Skeletal muscle satellite cell (primary cell): ENCODE measurements around the gene CPNE1.

Experiments
- H3K27me3 ChIP-seq: 2 replicates; pipeline ENCODE4 v1.7.0; 2013; ENCODE audit warnings: low read length; ENCODE audit not compliant: control insufficient read depth, insufficient read depth
- H3K36me3 ChIP-seq: 2 replicates; pipeline ENCODE4 v1.7.0; 2013; ENCODE audit warnings: mild to moderate bottlenecking, control low read depth, low read length; ENCODE audit not compliant: insufficient read depth
- H3K4me1 ChIP-seq: 2 replicates; pipeline ENCODE4 v1.7.0; 2013; ENCODE audit warnings: low read length; ENCODE audit not compliant: control insufficient read depth, insufficient read depth
- H3K4me2 ChIP-seq: 2 replicates; pipeline ENCODE4 v1.7.0; 2013; ENCODE audit warnings: mild to moderate bottlenecking, low read length
- H3K4me3 ChIP-seq: 2 replicates; pipeline ENCODE4 v1.7.0; 2013; ENCODE audit warnings: low read length
- H3K9ac ChIP-seq: 2 replicates; pipeline ENCODE4 v1.7.0; 2013; ENCODE audit warnings: mild to moderate bottlenecking, low read depth, low read length, moderate library complexity
- H3K9me3 ChIP-seq: replicated peaks from 2 replicates; pipeline ENCODE4 v1.7.0; 2013; ENCODE audit warnings: mild to moderate bottlenecking, control low read depth, low read length

The CPNE1 gene

DNA sequence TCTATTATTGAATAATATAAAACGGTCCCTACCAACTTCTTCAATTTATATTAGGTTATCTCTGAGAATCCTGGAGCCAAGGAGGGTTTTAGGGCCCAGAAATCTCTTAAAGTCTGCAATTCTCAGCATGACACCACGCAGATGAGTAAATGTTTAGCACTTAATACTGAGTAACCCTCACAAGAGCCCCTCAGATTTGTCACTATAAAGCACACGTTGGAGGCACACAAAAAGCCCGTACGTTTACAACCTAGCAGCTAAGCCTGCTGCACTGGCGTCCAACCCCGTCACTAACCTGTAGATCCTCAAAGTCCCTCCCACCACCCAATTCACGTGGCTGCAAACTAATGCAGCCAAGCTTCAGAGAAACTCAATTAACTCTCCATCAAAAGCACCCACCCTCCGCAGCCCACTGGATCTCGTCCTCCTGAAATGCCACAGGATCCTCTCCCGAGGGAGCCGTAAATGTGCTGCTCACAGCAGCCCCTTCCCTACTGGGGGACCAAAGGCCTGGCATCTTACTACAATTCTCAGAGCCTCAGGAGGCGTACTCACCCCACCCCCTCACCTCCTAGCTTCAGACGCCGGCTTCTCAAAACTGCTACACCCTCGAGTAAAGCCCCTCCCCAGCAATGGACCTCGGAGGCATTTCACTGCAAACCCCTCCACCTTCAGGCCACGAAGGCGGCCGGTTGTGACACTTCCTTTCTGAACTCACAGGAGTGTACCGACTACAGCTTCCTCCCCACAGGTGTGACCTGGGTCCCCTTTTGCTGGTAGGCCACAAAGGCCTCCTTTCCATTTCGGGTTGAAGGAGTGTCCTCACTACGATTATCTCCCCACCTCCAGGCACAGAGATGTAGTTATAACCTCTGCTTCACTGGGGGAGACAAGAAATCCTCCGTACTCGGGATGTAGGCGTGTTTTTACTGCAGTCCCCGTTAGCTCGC, 909 bp downstream of the CPNE1 start:
- H3K9me3 ChIP-seq = no peaks in the 10 kb centered on the region
- peak overlapping the region; percentile 89 for H3K4me3 ChIP-seq
- peaks cover 31% of the 10 kb centered on the region for H3K4me1 ChIP-seq
- H3K36me3 ChIP-seq = peaks cover 2% of the 10 kb centered on the region
- no peaks in the 10 kb centered on the region for H3K27me3 ChIP-seq
- peak overlapping the region; percentile 99 for H3K4me2 ChIP-seq
- H3K9ac ChIP-seq = peak overlapping the region; percentile 93

DNA sequence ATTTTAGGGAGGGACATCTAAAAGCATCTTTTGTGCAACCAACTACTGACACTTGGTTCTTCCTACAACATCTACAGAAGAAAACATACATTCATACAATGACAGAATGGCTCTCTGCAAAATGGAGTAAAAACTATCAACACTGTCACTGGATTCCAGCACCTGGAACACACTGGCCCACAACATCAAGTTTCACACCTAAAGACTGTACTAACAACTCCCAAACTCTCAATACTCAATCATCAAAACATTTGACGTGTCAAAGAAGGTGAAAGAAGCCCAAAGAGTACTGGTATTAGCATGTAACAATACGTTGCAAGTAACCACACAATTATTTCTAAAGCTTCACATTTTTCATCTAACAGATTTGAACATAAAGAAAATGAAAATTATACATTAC, 2.1 kb downstream of the CPNE1 start:
- Histone ChIP-seq H3K36me3 (no peaks in the 10 kb centered on the region), H3K4me3 (peak overlapping the region; percentile 89), H3K4me1 (peaks cover 31% of the 10 kb centered on the region), H3K9me3 (no peaks in the 10 kb centered on the region), H3K27me3 (no peaks in the 10 kb centered on the region), H3K4me2 (peak overlapping the region; percentile 99), H3K9ac (peak overlapping the region; percentile 93)

DNA sequence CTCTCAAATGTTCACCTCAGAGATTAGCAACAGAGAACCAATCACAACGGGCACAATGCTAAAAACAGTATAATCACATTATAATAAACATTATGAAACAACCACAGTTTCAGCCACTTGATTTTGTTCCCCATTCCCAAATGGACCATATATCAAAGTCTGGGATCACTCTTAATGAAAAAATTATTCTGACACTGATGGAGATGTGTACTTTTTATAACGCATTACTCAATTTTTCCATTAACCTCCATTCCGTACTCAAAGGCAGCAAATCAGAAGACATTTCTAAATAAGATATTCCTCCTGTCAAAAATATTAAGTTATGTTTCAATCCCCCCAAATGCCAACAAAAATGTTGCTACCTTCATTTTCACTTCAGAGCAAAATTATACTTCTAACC, 2.8 kb downstream of the CPNE1 start:
- Histone ChIP-seq H3K9ac (peak overlapping the region; percentile 93), H3K4me3 (peak overlapping the region; percentile 89), H3K27me3 (no peaks in the 10 kb centered on the region), H3K36me3 (no peaks in the 10 kb centered on the region), H3K4me2 (peak overlapping the region; percentile 99), H3K4me1 (peaks cover 31% of the 10 kb centered on the region), H3K9me3 (no peaks in the 10 kb centered on the region)

DNA sequence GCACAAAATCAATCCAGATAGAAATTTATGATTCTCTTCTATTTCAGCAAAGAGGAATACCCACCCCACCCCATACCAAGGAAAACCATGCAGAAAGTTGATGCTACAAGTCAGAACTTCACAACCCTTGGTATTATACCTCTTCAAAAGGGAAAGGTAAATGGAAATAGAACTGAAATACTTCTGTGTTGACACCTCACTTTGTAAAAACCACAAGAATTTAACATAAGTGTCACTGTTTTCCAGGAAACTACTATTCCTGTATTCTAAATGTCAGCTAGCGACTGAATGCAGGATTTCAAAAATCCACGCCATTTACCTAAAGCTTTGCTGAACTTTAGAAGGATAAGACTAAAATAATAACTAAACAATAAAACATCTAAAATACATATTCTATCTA, 3.6 kb downstream of the CPNE1 start:
- Histone ChIP-seq H3K4me1 (peaks cover 31% of the 10 kb centered on the region), H3K36me3 (no peaks in the 10 kb centered on the region), H3K9me3 (no peaks in the 10 kb centered on the region), H3K27me3 (no peaks in the 10 kb centered on the region), H3K4me3 (peak overlapping the region; percentile 89), H3K9ac (no peak overlapping the region), H3K4me2 (peak overlapping the region; percentile 99)

DNA sequence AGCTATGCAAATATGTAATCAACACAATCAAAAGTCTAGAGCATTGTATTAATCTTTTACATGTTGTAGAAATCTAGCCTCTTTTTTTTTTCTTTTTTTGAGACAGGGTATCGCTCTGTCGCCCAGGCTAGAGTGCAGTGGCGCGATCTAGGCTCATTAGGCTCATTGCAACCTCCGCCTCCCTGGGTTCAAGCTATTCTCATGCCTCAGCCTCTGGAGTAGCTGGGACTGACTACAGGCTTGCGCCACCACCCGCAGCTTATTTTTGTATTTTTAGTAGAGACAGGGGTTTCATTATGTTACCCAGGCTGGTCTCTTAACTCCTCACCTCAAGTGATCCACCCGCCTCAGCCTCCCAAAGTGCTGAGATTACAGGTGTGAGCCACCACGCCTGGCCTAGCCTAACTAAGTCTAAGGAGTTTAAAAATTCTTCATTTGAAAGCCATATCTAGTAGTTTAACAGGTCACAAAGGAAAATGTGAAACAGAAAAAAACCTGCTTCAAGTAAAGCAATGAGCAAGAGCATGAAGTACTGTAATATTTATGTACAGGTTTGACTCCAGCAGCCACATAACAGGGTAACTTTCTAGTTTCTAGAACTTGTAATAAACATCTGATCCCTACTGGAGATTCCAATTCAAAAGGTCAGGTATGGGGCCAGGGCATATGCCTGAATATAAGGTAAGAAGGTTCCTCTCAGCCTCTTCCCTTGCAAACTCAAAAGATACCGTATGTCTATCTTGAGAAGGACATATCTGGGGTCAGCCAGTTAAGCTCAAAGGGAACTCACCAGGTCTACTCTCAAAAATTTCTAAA, 4.4 kb downstream of the CPNE1 start:
- no peaks in the 10 kb centered on the region for H3K9me3 ChIP-seq
- peaks cover 31% of the 10 kb centered on the region for H3K4me1 ChIP-seq
- H3K36me3 ChIP-seq = peaks cover 1% of the 10 kb centered on the region
- no peak overlapping the region for H3K4me3 ChIP-seq
- no peak overlapping the region for H3K9ac ChIP-seq
- H3K27me3 ChIP-seq = no peaks in the 10 kb centered on the region
- peak overlapping the region; percentile 99 for H3K4me2 ChIP-seq

DNA sequence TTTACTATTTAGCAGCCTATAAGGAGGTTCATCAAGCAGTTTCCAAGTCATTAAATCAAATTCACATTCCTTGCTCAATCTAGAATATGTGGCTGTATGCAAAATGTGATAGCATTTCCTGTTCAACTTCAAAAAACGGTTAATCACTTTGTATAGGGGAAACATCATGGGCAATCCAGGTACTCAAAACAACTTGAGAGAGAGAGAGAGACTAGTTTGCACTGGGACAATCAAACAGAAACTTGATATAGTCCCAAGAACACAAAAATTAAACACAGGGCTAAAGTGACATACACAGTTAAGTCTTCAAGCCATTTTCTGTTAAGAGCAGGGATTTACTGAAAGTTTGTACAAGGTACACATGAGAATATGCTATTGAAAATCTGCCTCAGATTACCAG, 7.4 kb downstream of the CPNE1 start:
- H3K27me3 ChIP-seq = no peaks in the 10 kb centered on the region
- no peaks in the 10 kb centered on the region for H3K9me3 ChIP-seq
- no peak overlapping the region for H3K4me3 ChIP-seq
- peaks cover 27% of the 10 kb centered on the region for H3K36me3 ChIP-seq
- no peak overlapping the region for H3K4me2 ChIP-seq
- peaks cover 22% of the 10 kb centered on the region for H3K4me1 ChIP-seq
- H3K9ac ChIP-seq = no peak overlapping the region

DNA sequence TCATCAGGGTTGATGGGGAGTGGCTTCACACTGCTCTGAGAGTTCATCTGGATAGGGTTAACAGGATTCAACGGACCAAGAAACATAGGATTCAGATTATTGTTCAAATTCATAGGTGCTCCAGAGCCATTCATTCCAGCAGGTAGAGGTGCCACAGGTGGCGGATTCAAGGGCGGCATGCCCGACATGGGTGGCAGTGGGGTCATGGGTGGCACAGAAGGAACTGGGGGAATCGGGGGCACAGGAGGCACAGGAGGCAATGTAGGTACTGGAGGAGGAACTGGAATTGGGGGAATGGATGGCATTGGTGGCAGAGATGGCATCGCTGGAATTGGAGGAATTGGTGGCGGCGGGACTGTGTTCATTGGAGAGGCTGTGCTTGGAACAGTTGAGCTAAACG, 10.3 kb downstream of the CPNE1 start:
- no peak overlapping the region for H3K4me3 ChIP-seq
- no peak overlapping the region for H3K9ac ChIP-seq
- H3K4me2 ChIP-seq = no peak overlapping the region
- peaks cover 42% of the 10 kb centered on the region for H3K36me3 ChIP-seq
- no peaks in the 10 kb centered on the region for H3K27me3 ChIP-seq
- H3K9me3 ChIP-seq = no peaks in the 10 kb centered on the region
- H3K4me1 ChIP-seq = no peaks in the 10 kb centered on the region

DNA sequence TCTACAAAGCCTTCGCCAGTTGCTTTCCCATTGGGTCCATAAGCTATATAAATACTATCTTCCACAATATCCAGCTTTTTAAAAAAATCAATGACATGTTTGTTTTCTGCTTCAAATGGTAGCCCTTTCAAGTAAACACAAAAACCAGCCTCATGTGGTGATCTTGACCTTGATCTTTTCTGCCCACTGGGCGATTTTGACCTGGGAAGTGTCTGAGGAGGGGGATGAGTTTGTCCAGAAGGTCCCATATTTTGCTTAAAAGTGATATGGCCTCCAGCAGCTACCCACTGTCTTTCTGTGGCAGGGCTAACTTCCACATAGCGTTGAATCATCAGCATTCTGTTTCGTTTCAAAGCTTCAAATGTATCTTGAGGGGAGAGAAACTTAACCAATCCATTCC, 10.8 kb downstream of the CPNE1 start:
- H3K9me3 ChIP-seq = no peaks in the 10 kb centered on the region
- H3K4me2 ChIP-seq = no peak overlapping the region
- H3K4me1 ChIP-seq = no peaks in the 10 kb centered on the region
- H3K36me3 ChIP-seq = peaks cover 42% of the 10 kb centered on the region
- no peak overlapping the region for H3K4me3 ChIP-seq
- no peaks in the 10 kb centered on the region for H3K27me3 ChIP-seq
- no peak overlapping the region for H3K9ac ChIP-seq

DNA sequence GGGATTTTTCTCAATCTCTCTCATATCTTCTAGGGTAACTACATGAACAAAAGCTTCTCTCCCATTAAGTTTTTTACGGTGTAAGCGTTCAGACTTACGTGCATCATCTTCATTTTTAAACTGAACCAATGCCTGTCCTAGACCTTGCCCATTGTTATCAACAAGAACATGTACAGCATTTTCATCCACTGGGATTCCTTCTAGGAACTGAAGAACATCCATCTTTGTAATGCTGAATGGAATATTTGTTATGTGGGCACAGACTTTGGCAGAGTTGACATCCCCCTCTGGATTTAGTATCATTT, 11.3 kb downstream of the CPNE1 start:
- H3K4me2 ChIP-seq = no peak overlapping the region
- H3K9me3 ChIP-seq = no peaks in the 10 kb centered on the region
- no peaks in the 10 kb centered on the region for H3K27me3 ChIP-seq
- no peaks in the 10 kb centered on the region for H3K4me1 ChIP-seq
- H3K9ac ChIP-seq = no peak overlapping the region
- peaks cover 42% of the 10 kb centered on the region for H3K36me3 ChIP-seq
- no peak overlapping the region for H3K4me3 ChIP-seq

DNA sequence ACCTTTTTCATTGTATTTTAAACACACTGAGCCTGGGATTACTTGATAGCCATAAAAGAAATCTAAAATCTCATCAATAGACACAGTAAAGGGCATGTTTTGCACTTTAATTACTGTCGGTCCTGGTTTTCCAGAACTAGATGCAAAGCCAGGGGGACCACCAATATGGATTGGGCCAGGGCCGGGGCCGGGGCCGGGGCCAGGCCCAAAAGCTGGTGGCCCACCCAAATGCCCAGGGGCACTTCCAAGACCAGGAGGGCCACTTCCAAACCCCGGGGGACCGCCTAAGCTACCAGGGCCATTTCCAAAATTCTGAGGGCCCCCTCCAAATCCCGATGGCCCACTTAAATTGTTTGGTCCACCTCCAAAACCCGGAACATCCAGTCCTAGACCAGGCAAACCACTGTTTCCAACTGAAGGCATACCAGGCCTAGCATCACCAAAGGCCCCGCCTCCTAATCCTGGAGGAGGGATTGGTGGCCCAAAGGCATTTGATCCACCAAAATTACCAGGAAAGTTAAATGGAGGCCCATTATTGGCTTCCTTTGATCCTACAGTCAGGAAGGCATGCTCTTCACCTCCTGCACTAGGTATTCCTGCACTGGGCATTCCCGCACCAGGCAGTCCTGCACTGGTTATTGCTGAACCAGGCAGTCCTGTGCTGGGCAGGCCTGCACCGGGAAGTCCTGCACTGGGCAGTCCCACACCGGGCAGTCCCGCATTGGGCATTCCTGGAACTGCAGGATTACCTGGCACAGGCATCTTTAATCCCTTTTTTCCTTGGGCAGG, 11.9 kb downstream of the CPNE1 start:
- no peaks in the 10 kb centered on the region for H3K27me3 ChIP-seq
- no peak overlapping the region for H3K4me3 ChIP-seq
- H3K4me2 ChIP-seq = no peak overlapping the region
- no peaks in the 10 kb centered on the region for H3K4me1 ChIP-seq
- H3K9ac ChIP-seq = no peak overlapping the region
- peaks cover 42% of the 10 kb centered on the region for H3K36me3 ChIP-seq
- no peaks in the 10 kb centered on the region for H3K9me3 ChIP-seq

DNA sequence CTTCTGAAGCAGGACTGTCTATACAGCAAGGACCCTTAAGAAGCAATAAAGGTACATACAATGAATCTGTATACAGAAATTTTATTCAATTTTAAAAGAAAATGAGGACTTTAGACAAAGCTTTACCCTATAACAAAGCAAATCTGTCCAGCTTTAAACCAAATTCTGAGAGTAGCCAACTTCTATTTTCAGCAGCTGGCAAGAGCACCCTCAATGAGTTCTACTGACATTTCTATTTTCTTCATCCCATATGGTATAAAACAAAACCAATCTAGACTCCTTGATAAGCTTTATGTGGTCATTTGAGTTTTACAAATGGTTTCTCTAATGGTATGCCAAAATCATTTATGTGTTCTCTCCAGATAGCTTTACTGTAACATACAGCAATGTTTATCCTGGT, 12.7 kb downstream of the CPNE1 start:
- no peaks in the 10 kb centered on the region for H3K4me1 ChIP-seq
- no peaks in the 10 kb centered on the region for H3K9me3 ChIP-seq
- H3K4me3 ChIP-seq = no peak overlapping the region
- no peak overlapping the region for H3K4me2 ChIP-seq
- no peak overlapping the region for H3K9ac ChIP-seq
- H3K27me3 ChIP-seq = no peaks in the 10 kb centered on the region
- peaks cover 44% of the 10 kb centered on the region for H3K36me3 ChIP-seq
